ENCODE data around the gene PHTF2. TPM values are rescaled to one million over a fixed set of nuclear protein-coding genes. Genes with fewer than 3 reads are reported as not detected.
"Not testable (repeated sequence)": the region's sequence is repeated elsewhere in the genome, so short reads cannot be mapped to it uniquely, and the experiment has no call there.

The PHTF2 gene
- total RNA-seq, 2 donors from 2014 or later: 19.1 to 41.3 TPM

GRCh38 chr7:77823787-77824186 lies 25.2 kb downstream of the PHTF2 start:
- no peak for DNase-seq (ENCODE audit: low spot score)
- intact Hi-C loops (cut with DNase I): no loop called here

- intact Hi-C loops (cut with DNase I): no loop called here
- DNase-seq (ENCODE audit: low spot score): no peak
Observed at GRCh38 chr7:77824636-77825035, 26.1 kb downstream of the PHTF2 start.

GRCh38 chr7:77825131-77825530 lies 26.6 kb downstream of the PHTF2 start:
- intact Hi-C loops (cut with DNase I): no loop called here
- no peak for DNase-seq (ENCODE audit: low spot score)

- DNase-seq (ENCODE audit: low spot score): no peak
- intact Hi-C loops (cut with DNase I): no loop called here
Observed at GRCh38 chr7:77826300-77826699, 27.7 kb downstream of the PHTF2 start.

GRCh38 chr7:77827999-77828398 lies 29.4 kb downstream of the PHTF2 start:
- DNase-seq (ENCODE audit: low spot score): no peak
- intact Hi-C loops (cut with DNase I): no loop called here

GRCh38 chr7:77830649-77831355 lies 32.2 kb downstream of the PHTF2 start:
- no peak for DNase-seq (ENCODE audit: low spot score)
- intact Hi-C loops (cut with DNase I): no loop called here

- DNase-seq (ENCODE audit: low spot score): no peak
Observed at GRCh38 chr7:77831481-77831880, 32.9 kb downstream of the PHTF2 start.

GRCh38 chr7:77831953-77832352 lies 33.4 kb downstream of the PHTF2 start:
- no peak for DNase-seq (ENCODE audit: low spot score)
- intact Hi-C loops (cut with DNase I): no loop called here

More at GRCh38 chr7:77831481-77831880, 32.9 kb downstream of the PHTF2 start:
- intact Hi-C loops (cut with DNase I): no loop called here

- DNase-seq (ENCODE audit: low spot score): no peak
- intact Hi-C loops (cut with DNase I): no loop called here
Observed at GRCh38 chr7:77833136-77833535, 34.6 kb downstream of the PHTF2 start.

- intact Hi-C loops (cut with DNase I); DNase-seq (ENCODE audit: low spot score): not testable (repeated sequence)
Observed at GRCh38 chr7:77836425-77836824, 37.9 kb downstream of the PHTF2 start.

GRCh38 chr7:77837275-77837674 lies 38.7 kb downstream of the PHTF2 start:
- no peak for DNase-seq (ENCODE audit: low spot score)
- intact Hi-C loops (cut with DNase I): no loop called here

- no peak for DNase-seq (ENCODE audit: low spot score)
- intact Hi-C loops (cut with DNase I): no loop called here
Observed at GRCh38 chr7:77837966-77838365, 39.4 kb downstream of the PHTF2 start.

GRCh38 chr7:77838929-77839491 lies 40.4 kb downstream of the PHTF2 start:
- intact Hi-C loops (cut with DNase I): no loop called here

GRCh38 chr7:77839919-77840318 lies 41.3 kb downstream of the PHTF2 start:
- intact Hi-C loops (cut with DNase I): no loop called here
- no peak for DNase-seq (ENCODE audit: low spot score)

More at GRCh38 chr7:77838929-77839491, 40.4 kb downstream of the PHTF2 start:
- DNase-seq (ENCODE audit: low spot score): no peak

GRCh38 chr7:77843194-77843593 lies 44.6 kb downstream of the PHTF2 start:
- no peak for DNase-seq (ENCODE audit: low spot score)

GRCh38 chr7:77846317-77847092 lies 47.9 kb downstream of the PHTF2 start:
- DNase-seq (ENCODE audit: low spot score): no peak
- intact Hi-C loops (cut with DNase I): no loop called here

More at GRCh38 chr7:77843194-77843593, 44.6 kb downstream of the PHTF2 start:
- intact Hi-C loops (cut with DNase I): no loop called here

GRCh38 chr7:77855371-77856083 lies 57.0 kb downstream of the PHTF2 start:
- intact Hi-C loops (cut with DNase I): no loop called here
- DNase-seq (ENCODE audit: low spot score): no peak

GRCh38 chr7:77858278-77858677 lies 59.7 kb downstream of the PHTF2 start:
- intact Hi-C loops (cut with DNase I): no loop called here
- no peak for DNase-seq (ENCODE audit: low spot score)

GRCh38 chr7:77859343-77859742 lies 60.8 kb downstream of the PHTF2 start:
- no peak for DNase-seq (ENCODE audit: low spot score)
- intact Hi-C loops (cut with DNase I): no loop called here

- no peak for DNase-seq (ENCODE audit: low spot score)
- intact Hi-C loops (cut with DNase I): no loop called here
Observed at GRCh38 chr7:77862691-77863090, 64.1 kb downstream of the PHTF2 start.

Measured in posterior vena cava (tissue), 2 donors.